ELF-1 (cell line): ENCODE data around the gene ERICH6B.

ENCODE experiments used
- DNase-seq: peaks from one replicate; pipeline ENCODE4 v3.0.0-alpha.2; 2016; ENCODE audit warnings: low read depth, low spot score

Gene ERICH6B

GRCh38 chr13:45601680-45602079 is 13.9 kb downstream of the ERICH6B start:
- no peak for DNase-seq

GRCh38 chr13:45598597-45598996 is 16.9 kb downstream of the ERICH6B start:
- peak; percentile 24 for DNase-seq

GRCh38 chr13:45596800-45597475 is 18.6 kb downstream of the ERICH6B start:
- no peak for DNase-seq

GRCh38 chr13:45595965-45596364 is 19.6 kb downstream of the ERICH6B start:
- DNase-seq = no peak

- DNase-seq = no peak
These were observed 20.8 kb downstream of the ERICH6B start for GRCh38 chr13:45594764-45595163.

GRCh38 chr13:45594227-45594626 is 21.3 kb downstream of the ERICH6B start:
- no peak for DNase-seq

- no peak for DNase-seq
These were observed 22.8 kb downstream of the ERICH6B start for GRCh38 chr13:45592758-45593157.

GRCh38 chr13:45590066-45590465 is 25.5 kb downstream of the ERICH6B start:
- no peak for DNase-seq

- DNase-seq = no peak
These were observed 27.6 kb downstream of the ERICH6B start for GRCh38 chr13:45587897-45588296.

- peak; percentile 34 for DNase-seq
These were observed 30.7 kb downstream of the ERICH6B start for GRCh38 chr13:45584816-45585215.

GRCh38 chr13:45582408-45583076 is 33.0 kb downstream of the ERICH6B start:
- DNase-seq = no peak

- no peak for DNase-seq
These were observed 39.1 kb downstream of the ERICH6B start for GRCh38 chr13:45576466-45576865.

GRCh38 chr13:45575830-45576180 is 39.7 kb downstream of the ERICH6B start:
- DNase-seq = no peak

GRCh38 chr13:45575146-45575829 is 40.3 kb downstream of the ERICH6B start:
- DNase-seq = no peak

- no peak for DNase-seq
These were observed 50.2 kb downstream of the ERICH6B start for GRCh38 chr13:45565331-45565730.

- DNase-seq = no peak
These were observed 51.3 kb downstream of the ERICH6B start for GRCh38 chr13:45564133-45564776.

GRCh38 chr13:45554604-45555109 is 60.9 kb downstream of the ERICH6B start:
- no peak for DNase-seq

- peak; percentile 23 for DNase-seq
These were observed 67.3 kb downstream of the ERICH6B start for GRCh38 chr13:45548281-45548680.

GRCh38 chr13:45546410-45546765 is 69.2 kb downstream of the ERICH6B start:
- DNase-seq = no peak

- DNase-seq = peak; percentile 21
These were observed 69.7 kb downstream of the ERICH6B start for GRCh38 chr13:45545686-45546409.

- no peak for DNase-seq
These were observed 71.0 kb downstream of the ERICH6B start for GRCh38 chr13:45544520-45544919.

- DNase-seq = no peak
These were observed 72.7 kb downstream of the ERICH6B start for GRCh38 chr13:45542878-45543277.
